Brain microvascular endothelial cell (primary cell): Measurements from ENCODE around the gene CXCR3.
"Not testable (repeated sequence)": the region's sequence is repeated elsewhere in the genome, so short reads cannot be mapped to it uniquely, and the experiment has no call there.

Experiments used
- DNase-seq: peaks from one replicate; pipeline ENCODE4 v3.0.0-alpha.2; 2020
- H3K27ac ChIP-seq: fragments of 250-450 bp; sonication (Bioruptor Pico); 2 replicates; pipeline ENCODE4 v1.5.1; 2020; ENCODE audit warnings: mild to moderate bottlenecking, moderate library complexity
- H3K27me3 ChIP-seq: fragments of 250-450 bp; sonication (Bioruptor Pico); replicated peaks from 2 replicates; pipeline ENCODE4 v1.5.1; 2020; ENCODE audit warnings: mild to moderate bottlenecking
- H3K36me3 ChIP-seq: fragments of 250-450 bp; sonication (Bioruptor Pico); replicated peaks from 2 replicates; pipeline ENCODE4 v1.5.1; 2020; ENCODE audit warnings: mild to moderate bottlenecking
- H3K4me3 ChIP-seq: 2 replicates; pipeline ENCODE4 v1.5.1; 2011; ENCODE audit warnings: low read depth, mild to moderate bottlenecking, control low read depth, low read length, moderate library complexity
- CTCF ChIP-seq: IDR thresholded peaks from 2 replicates; pipeline ENCODE4 v1.5.1; 2011; ENCODE audit warnings: low read depth, mild to moderate bottlenecking, moderate library complexity, low read length, control low read depth, inconsistent platforms; ENCODE audit errors: missing control alignments
- in situ Hi-C: cut with HindIII; loops from 2 replicates; pipeline ENCODE4 v1.10.0; 2017; ENCODE audit warnings: low sequenced_read_pairs, low pct_ligation_motif_present

The CXCR3 gene

GRCh38 chrX:71604141-71604540 is 14.2 kb downstream of the CXCR3 start:
- Histone ChIP-seq H3K27me3 (no peaks in the 10 kb centered on the region), H3K4me3 (no peak overlapping the region), H3K27ac (peak overlapping the region; percentile 0), H3K36me3 (peaks cover 6% of the 10 kb centered on the region)
- in situ Hi-C loops, result no loop called here
- peak; percentile 46 for DNase-seq
- no peak for TF ChIP-seq CTCF

DNA sequence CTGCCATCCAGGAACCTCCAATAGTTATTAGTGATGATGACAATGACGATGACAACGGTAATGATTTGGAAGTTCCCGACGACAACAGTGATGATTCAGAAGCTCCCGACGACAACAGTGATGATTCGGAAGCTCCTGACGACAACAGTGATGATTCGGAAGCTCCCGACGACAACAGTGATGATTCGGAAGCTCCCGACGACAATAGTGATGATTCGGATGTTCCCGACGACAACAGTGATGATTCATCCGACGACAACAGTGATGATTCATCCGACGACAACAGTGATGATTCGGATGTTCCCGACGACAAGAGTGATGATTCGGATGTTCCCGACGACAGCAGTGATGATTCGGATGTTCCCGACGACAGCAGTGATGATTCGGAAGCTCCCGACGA is 14.7 kb downstream of the CXCR3 start:
- Histone ChIP-seq H3K27ac (no peak overlapping the region), H3K36me3 (peaks cover 8% of the 10 kb centered on the region), H3K27me3 (no peaks in the 10 kb centered on the region), H3K4me3 (no peak overlapping the region)
- in situ Hi-C loops, result no loop called here
- no peak for TF ChIP-seq CTCF
- peak; percentile 14 for DNase-seq

DNA sequence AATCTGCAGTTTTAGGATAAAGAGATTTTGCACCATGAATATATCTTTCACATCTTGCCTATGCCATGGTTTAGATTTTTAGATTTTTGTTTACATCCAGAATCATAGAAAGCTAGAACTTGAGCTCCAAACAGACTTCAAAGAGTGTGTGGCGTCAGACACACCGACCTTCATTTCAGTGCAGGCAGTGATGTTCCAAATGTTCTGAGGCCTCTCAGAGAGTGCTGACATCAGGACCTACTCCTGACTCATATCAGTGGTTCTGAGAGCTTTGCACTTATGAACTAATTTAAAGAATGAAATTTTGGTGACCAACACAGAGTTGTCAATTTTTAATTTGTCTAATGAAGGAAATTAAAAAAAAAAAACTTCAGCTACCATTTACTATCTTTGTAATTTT is 18.3 kb downstream of the CXCR3 start:
- Histone ChIP-seq H3K27me3 (no peaks in the 10 kb centered on the region), H3K4me3 (no peak overlapping the region), H3K27ac (no peak overlapping the region), H3K36me3 (peaks cover 11% of the 10 kb centered on the region)
- no peak for DNase-seq
- in situ Hi-C loops, result no loop called here
- TF ChIP-seq CTCF, result no peak

DNA sequence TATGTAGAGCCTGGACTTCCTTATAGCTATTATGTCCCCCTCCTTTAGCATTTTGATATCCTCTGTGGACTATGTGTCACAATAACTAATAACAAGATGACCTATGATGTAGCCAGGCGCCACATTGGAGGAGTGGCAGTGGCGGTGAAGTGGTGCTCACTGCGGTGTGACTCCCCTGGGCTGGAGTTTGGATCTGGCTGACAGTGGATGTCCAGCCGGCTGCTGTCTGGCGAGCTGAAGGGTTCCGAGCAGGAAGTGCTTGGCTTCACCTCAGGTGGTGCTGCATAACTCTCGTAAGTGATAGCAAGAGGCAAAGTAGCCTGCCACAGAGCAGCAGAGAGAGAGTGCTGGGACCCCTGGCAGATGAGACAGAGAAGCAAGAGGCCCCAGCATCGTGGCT is 25.1 kb downstream of the CXCR3 start:
- H3K36me3 ChIP-seq, in situ Hi-C loops, H3K4me3 ChIP-seq, DNase-seq, H3K27ac ChIP-seq, H3K27me3 ChIP-seq: not testable (repeated sequence)

DNA sequence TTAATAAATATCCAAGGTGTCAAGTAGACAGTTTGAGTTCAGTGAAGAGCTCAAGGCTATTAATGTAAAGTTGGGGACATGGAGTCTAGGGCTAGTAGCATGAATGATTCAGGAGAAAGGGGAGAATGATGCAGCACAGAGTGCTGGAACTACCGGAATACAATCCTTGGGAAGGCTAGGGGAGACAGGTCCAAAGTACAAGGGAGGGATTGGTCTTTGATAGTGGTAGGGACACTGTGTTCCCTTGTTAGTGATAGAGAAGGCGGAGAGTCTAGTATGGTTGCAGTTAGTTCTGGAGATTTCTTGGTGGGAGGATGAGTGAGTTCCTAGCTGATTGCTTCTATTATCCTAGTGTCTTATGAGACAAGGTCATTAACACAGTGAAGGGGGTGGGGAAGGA is 31.4 kb downstream of the CXCR3 start:
- in situ Hi-C loops, result no loop called here

DNA sequence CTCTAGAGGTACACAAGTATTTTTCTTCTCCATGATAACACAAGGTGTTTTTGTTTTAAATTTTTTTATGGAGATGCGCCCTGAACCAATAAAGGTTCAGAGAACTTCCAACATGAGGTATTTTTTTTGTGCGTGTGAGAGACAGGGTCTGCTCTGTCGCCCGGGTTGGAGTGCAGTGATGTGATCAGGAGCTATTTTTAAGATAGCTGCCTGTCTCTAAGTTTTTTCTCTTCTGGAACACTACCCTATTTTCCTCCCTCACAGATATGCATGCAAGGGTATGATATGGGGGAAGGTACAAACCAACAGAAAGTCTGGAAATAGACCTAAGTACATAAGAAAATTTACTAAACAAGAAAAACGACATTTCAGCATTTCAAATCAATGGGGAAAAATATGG is 37.1 kb downstream of the CXCR3 start:
- no peak overlapping the region for H3K27ac ChIP-seq
- TF ChIP-seq CTCF, result no peak
- no peaks in the 10 kb centered on the region for H3K36me3 ChIP-seq
- H3K27me3 ChIP-seq, result no peaks in the 10 kb centered on the region
- no peak overlapping the region for H3K4me3 ChIP-seq
- no peak for DNase-seq
- in situ Hi-C loops, result no loop called here

More for the DNA sequence above, 31.4 kb downstream of the CXCR3 start:
- no peaks in the 10 kb centered on the region for H3K36me3 ChIP-seq
- H3K27me3 ChIP-seq, result no peaks in the 10 kb centered on the region
- no peak overlapping the region for H3K4me3 ChIP-seq
- no peak overlapping the region for H3K27ac ChIP-seq
- TF ChIP-seq CTCF, result no peak
- no peak for DNase-seq

- no peak overlapping the region for H3K27ac ChIP-seq
- no peaks in the 10 kb centered on the region for H3K27me3 ChIP-seq
- H3K4me3 ChIP-seq, result no peak overlapping the region
- no peaks in the 10 kb centered on the region for H3K36me3 ChIP-seq
- in situ Hi-C loops, result no loop called here
- TF ChIP-seq CTCF, result no peak
- no peak for DNase-seq
Observed at GRCh38 chrX:71579990-71580380, 38.3 kb downstream of the CXCR3 start.
